Measurements from ENCODE around the gene C3orf49.

Gene C3orf49

GRCh38 chr3:63864008-63864964 is 45.2 kb downstream of the C3orf49 start:
- Histone ChIP-seq H3K9ac (ENCODE audit: low read depth in 1 of 2, low read length in 2 of 2) (peak overlapping the region; percentile 67 to 82), H3K36me3 (ENCODE audit: control insufficient read depth in 1 of 2, insufficient read depth in 2 of 2, low read length in 2 of 2) (no peaks in the 10 kb centered on the region), H3K4me1 (ENCODE audit: control insufficient read depth in 1 of 2, insufficient read depth in 2 of 2, low read length in 2 of 2) (peaks cover 29 to 32% of the 10 kb centered on the region in 2 donors), H3K4me3 (ENCODE audit: low read depth in 1 of 2, low read length in 2 of 2) (peak overlapping the region; percentile 81 to 86), H3K27ac (ENCODE audit: low read depth, low read length) (peak overlapping the region; percentile 74), H3K9me3 (ENCODE audit: control insufficient read depth in 1 of 2, low read length in 2 of 2) (no peaks in the 10 kb centered on the region), H3K27me3 (ENCODE audit: control insufficient read depth in 1 of 2, insufficient read depth in 2 of 2, low read length in 2 of 2) (no peaks in the 10 kb centered on the region)

GRCh38 chr3:63864965-63865327 is 45.8 kb downstream of the C3orf49 start:
- Histone ChIP-seq H3K9ac (ENCODE audit: low read depth in 1 of 2, low read length in 2 of 2) (peak overlapping the region; percentile 67 to 82), H3K36me3 (ENCODE audit: control insufficient read depth in 1 of 2, insufficient read depth in 2 of 2, low read length in 2 of 2) (no peaks in the 10 kb centered on the region), H3K27ac (ENCODE audit: low read depth, low read length) (no peak overlapping the region), H3K27me3 (ENCODE audit: control insufficient read depth in 1 of 2, insufficient read depth in 2 of 2, low read length in 2 of 2) (no peaks in the 10 kb centered on the region), H3K9me3 (ENCODE audit: control insufficient read depth in 1 of 2, low read length in 2 of 2) (no peaks in the 10 kb centered on the region), H3K4me1 (ENCODE audit: control insufficient read depth in 1 of 2, insufficient read depth in 2 of 2, low read length in 2 of 2) (peaks cover 29 to 32% of the 10 kb centered on the region in 2 donors), H3K4me3 (ENCODE audit: low read depth in 1 of 2, low read length in 2 of 2) (peak overlapping the region; percentile 81 to 86)

- H3K4me3 ChIP-seq (ENCODE audit: low read depth in 1 of 2, low read length in 2 of 2) = no peak overlapping the region
- no peak overlapping the region for H3K27ac ChIP-seq (ENCODE audit: low read depth, low read length)
- peaks cover 15 to 19% of the 10 kb centered on the region in 2 donors for H3K4me1 ChIP-seq (ENCODE audit: control insufficient read depth in 1 of 2, insufficient read depth in 2 of 2, low read length in 2 of 2)
- no peaks in the 10 kb centered on the region for H3K36me3 ChIP-seq (ENCODE audit: control insufficient read depth in 1 of 2, insufficient read depth in 2 of 2, low read length in 2 of 2)
- H3K9me3 ChIP-seq (ENCODE audit: control insufficient read depth in 1 of 2, low read length in 2 of 2) = no peaks in the 10 kb centered on the region
- H3K9ac ChIP-seq (ENCODE audit: low read depth in 1 of 2, low read length in 2 of 2) = no peak overlapping the region
- no peaks in the 10 kb centered on the region for H3K27me3 ChIP-seq (ENCODE audit: control insufficient read depth in 1 of 2, insufficient read depth in 2 of 2, low read length in 2 of 2)
These were observed 48.1 kb downstream of the C3orf49 start for GRCh38 chr3:63867225-63867624.

- H3K4me3 ChIP-seq (ENCODE audit: low read depth in 1 of 2, low read length in 2 of 2) = no peak overlapping the region
- no peaks in the 10 kb centered on the region for H3K27me3 ChIP-seq (ENCODE audit: control insufficient read depth in 1 of 2, insufficient read depth in 2 of 2, low read length in 2 of 2)
- H3K4me1 ChIP-seq (ENCODE audit: control insufficient read depth in 1 of 2, insufficient read depth in 2 of 2, low read length in 2 of 2) = peaks cover 3 to 10% of the 10 kb centered on the region in 2 donors
- H3K27ac ChIP-seq (ENCODE audit: low read depth, low read length) = no peak overlapping the region
- H3K36me3 ChIP-seq (ENCODE audit: control insufficient read depth in 1 of 2, insufficient read depth in 2 of 2, low read length in 2 of 2) = no peaks in the 10 kb centered on the region
- no peaks in the 10 kb centered on the region for H3K9me3 ChIP-seq (ENCODE audit: control insufficient read depth in 1 of 2, low read length in 2 of 2)
- H3K9ac ChIP-seq (ENCODE audit: low read depth in 1 of 2, low read length in 2 of 2) = no peak overlapping the region
These were observed 51.0 kb downstream of the C3orf49 start for GRCh38 chr3:63869940-63870614.

- no peaks in the 10 kb centered on the region for H3K27me3 ChIP-seq (ENCODE audit: control insufficient read depth in 1 of 2, insufficient read depth in 2 of 2, low read length in 2 of 2)
- H3K9me3 ChIP-seq (ENCODE audit: control insufficient read depth in 1 of 2, low read length in 2 of 2) = no peaks in the 10 kb centered on the region
- no peak overlapping the region for H3K4me3 ChIP-seq (ENCODE audit: low read depth in 1 of 2, low read length in 2 of 2)
- H3K36me3 ChIP-seq (ENCODE audit: control insufficient read depth in 1 of 2, insufficient read depth in 2 of 2, low read length in 2 of 2) = no peaks in the 10 kb centered on the region
- peaks cover 0 to 8% of the 10 kb centered on the region in 2 donors for H3K4me1 ChIP-seq (ENCODE audit: control insufficient read depth in 1 of 2, insufficient read depth in 2 of 2, low read length in 2 of 2)
- no peak overlapping the region for H3K9ac ChIP-seq (ENCODE audit: low read depth in 1 of 2, low read length in 2 of 2)
- no peak overlapping the region for H3K27ac ChIP-seq (ENCODE audit: low read depth, low read length)
These were observed 51.5 kb downstream of the C3orf49 start for GRCh38 chr3:63870615-63871005.

- Histone ChIP-seq H3K4me1 (ENCODE audit: control insufficient read depth in 1 of 2, insufficient read depth in 2 of 2, low read length in 2 of 2) (peaks cover 0 to 8% of the 10 kb centered on the region in 2 donors), H3K9me3 (ENCODE audit: control insufficient read depth in 1 of 2, low read length in 2 of 2) (no peaks in the 10 kb centered on the region), H3K27me3 (ENCODE audit: control insufficient read depth in 1 of 2, insufficient read depth in 2 of 2, low read length in 2 of 2) (no peaks in the 10 kb centered on the region), H3K27ac (ENCODE audit: low read depth, low read length) (no peak overlapping the region), H3K4me3 (ENCODE audit: low read depth in 1 of 2, low read length in 2 of 2) (no peak overlapping the region), H3K9ac (ENCODE audit: low read depth in 1 of 2, low read length in 2 of 2) (no peak overlapping the region), H3K36me3 (ENCODE audit: control insufficient read depth in 1 of 2, insufficient read depth in 2 of 2, low read length in 2 of 2) (no peaks in the 10 kb centered on the region)
These were observed 53.2 kb downstream of the C3orf49 start for GRCh38 chr3:63872135-63872924.

- Histone ChIP-seq H3K4me3 (ENCODE audit: low read depth in 1 of 2, low read length in 2 of 2) (no peak overlapping the region), H3K4me1 (ENCODE audit: control insufficient read depth in 1 of 2, insufficient read depth in 2 of 2, low read length in 2 of 2) (peaks cover 0 to 8% of the 10 kb centered on the region in 2 donors), H3K27ac (ENCODE audit: low read depth, low read length) (no peak overlapping the region), H3K27me3 (ENCODE audit: control insufficient read depth in 1 of 2, insufficient read depth in 2 of 2, low read length in 2 of 2) (no peaks in the 10 kb centered on the region), H3K9ac (ENCODE audit: low read depth in 1 of 2, low read length in 2 of 2) (no peak overlapping the region), H3K9me3 (ENCODE audit: control insufficient read depth in 1 of 2, low read length in 2 of 2) (no peaks in the 10 kb centered on the region), H3K36me3 (ENCODE audit: control insufficient read depth in 1 of 2, insufficient read depth in 2 of 2, low read length in 2 of 2) (no peaks in the 10 kb centered on the region)
These were observed 55.7 kb downstream of the C3orf49 start for GRCh38 chr3:63874769-63875168.

GRCh38 chr3:63875510-63875909 is 56.4 kb downstream of the C3orf49 start:
- Histone ChIP-seq H3K36me3 (ENCODE audit: control insufficient read depth in 1 of 2, insufficient read depth in 2 of 2, low read length in 2 of 2) (no peaks in the 10 kb centered on the region), H3K4me3 (ENCODE audit: low read depth in 1 of 2, low read length in 2 of 2) (no peak overlapping the region), H3K9me3 (ENCODE audit: control insufficient read depth in 1 of 2, low read length in 2 of 2) (no peaks in the 10 kb centered on the region), H3K27me3 (ENCODE audit: control insufficient read depth in 1 of 2, insufficient read depth in 2 of 2, low read length in 2 of 2) (no peaks in the 10 kb centered on the region), H3K27ac (ENCODE audit: low read depth, low read length) (no peak overlapping the region), H3K9ac (ENCODE audit: low read depth in 1 of 2, low read length in 2 of 2) (no peak overlapping the region), H3K4me1 (ENCODE audit: control insufficient read depth in 1 of 2, insufficient read depth in 2 of 2, low read length in 2 of 2) (peaks cover 0 to 4% of the 10 kb centered on the region in 2 donors)

GRCh38 chr3:63876260-63876659 is 57.2 kb downstream of the C3orf49 start:
- Histone ChIP-seq H3K9me3 (ENCODE audit: control insufficient read depth in 1 of 2, low read length in 2 of 2) (no peaks in the 10 kb centered on the region), H3K36me3 (ENCODE audit: control insufficient read depth in 1 of 2, insufficient read depth in 2 of 2, low read length in 2 of 2) (no peaks in the 10 kb centered on the region), H3K9ac (ENCODE audit: low read depth in 1 of 2, low read length in 2 of 2) (no peak overlapping the region), H3K4me3 (ENCODE audit: low read depth in 1 of 2, low read length in 2 of 2) (no peak overlapping the region), H3K27me3 (ENCODE audit: control insufficient read depth in 1 of 2, insufficient read depth in 2 of 2, low read length in 2 of 2) (no peaks in the 10 kb centered on the region), H3K4me1 (ENCODE audit: control insufficient read depth in 1 of 2, insufficient read depth in 2 of 2, low read length in 2 of 2) (no peaks in the 10 kb centered on the region), H3K27ac (ENCODE audit: low read depth, low read length) (no peak overlapping the region)

All from duodenal mucosa (tissue), 2 donors.